ENCODE measurements around the gene RHOV.

Gene RHOV

GRCh38 chr15:40845036-40845435 lies 29.0 kb downstream of the RHOV start:
- no peak for DNase-seq (ENCODE audit: low spot score)

- no peak for DNase-seq (ENCODE audit: low spot score)
Observed at GRCh38 chr15:40844696-40845030, 29.4 kb downstream of the RHOV start.

- no peak for DNase-seq (ENCODE audit: low spot score)
Observed at GRCh38 chr15:40843885-40844695, 29.9 kb downstream of the RHOV start, which contains the start of gene SPINT1. TSS of gene SPINT1 (plus strand) at chr15:40844048. CDS start at chr15:40844555, 507 bp downstream.

DNA sequence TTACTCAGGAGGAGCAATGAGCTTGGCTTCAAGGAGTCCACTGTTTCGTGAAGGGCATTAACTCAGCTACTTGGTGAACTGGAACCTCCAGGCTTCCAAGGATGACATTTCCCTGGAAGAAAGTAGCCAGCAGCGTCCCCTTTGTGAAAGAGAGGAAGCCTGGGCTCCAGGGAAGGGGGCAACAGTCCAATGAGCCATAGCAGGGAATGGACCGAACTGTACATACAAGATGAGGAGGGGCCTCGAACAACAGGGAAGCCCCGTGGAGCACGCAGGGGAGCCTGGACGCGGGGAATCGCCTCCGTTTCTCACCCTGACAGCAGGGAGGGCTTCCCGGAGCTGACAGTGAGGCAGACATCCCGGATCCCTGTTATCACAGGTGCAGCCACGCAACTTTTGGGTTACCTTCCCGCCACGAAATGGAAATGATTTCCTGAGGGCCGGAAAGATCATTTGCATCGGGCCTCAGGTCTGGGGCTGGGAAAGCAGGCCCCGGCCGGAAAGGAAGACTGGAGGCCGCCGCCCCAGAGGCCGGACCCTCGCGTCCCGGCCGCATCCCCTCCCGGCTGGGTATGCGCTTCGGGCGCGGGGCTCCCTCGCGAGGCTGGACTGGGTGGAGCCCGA lies 30.7 kb downstream of the RHOV start:
- DNase-seq (ENCODE audit: low spot score): no peak

DNA sequence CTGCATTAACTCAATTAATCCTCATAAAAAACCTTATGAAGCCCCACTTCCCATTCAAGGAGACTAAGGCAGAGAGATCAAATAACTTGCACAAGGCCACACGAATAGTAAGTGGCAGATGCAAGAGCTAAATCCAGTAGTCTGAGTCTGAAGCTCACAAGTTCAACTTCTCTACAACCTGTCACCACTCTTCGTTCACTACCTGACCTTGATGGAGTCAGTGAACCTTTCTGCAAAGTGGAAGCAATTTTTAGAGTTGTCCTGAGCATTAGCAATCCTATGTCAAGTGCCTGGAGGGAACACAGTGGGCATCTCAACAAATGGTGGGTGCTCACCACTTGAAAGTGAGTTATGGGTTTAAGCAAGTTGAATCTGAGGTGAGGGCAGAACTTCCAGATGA lies 32.3 kb downstream of the RHOV start:
- DNase-seq (ENCODE audit: low spot score): no peak

DNA sequence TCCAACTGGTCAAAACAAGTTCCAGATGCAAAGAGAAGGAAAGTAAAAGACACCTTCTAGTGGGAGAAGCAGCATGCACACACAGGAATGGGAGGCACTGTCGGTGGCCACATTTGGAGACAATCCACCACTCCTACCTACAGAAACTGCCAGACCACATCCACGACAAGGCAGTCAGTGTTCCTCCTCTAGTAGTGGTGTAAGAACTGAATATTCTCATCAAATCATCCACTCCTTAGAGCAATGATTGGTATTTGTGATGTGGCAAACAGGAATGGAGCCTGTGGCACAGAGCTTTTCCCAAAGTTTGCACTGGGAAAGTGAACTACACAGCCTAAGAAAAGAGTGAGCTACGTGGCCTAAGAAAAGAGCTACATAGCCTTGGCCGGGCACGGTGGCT lies 35.3 kb downstream of the RHOV start:
- no peak for DNase-seq (ENCODE audit: low spot score)

GRCh38 chr15:40836020-40836419 lies 38.0 kb downstream of the RHOV start:
- no peak for DNase-seq (ENCODE audit: low spot score)

GRCh38 chr15:40832903-40833302 lies 41.1 kb downstream of the RHOV start:
- DNase-seq (ENCODE audit: low spot score): no peak

GRCh38 chr15:40831861-40832260 lies 42.2 kb downstream of the RHOV start:
- no peak for DNase-seq (ENCODE audit: low spot score)

DNA sequence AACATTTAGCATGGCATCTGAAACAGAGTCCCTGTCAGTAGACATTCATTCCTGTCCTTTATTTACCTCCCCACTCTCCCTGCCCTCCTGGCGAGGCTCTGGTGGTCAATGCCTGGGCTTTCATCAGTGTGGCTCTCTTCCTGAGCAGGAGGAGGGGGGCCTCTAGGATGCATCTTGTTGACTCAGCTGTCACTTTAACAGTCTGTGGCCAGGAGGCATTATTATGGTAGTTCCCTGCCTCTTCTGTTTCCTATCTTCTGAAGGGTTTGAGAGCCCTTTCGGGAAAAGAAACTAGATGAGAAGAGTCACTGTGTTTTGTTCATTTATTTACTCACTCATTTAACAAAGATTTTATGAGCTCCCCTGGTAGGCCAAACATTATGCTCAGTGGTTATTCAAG lies 43.1 kb downstream of the RHOV start:
- DNase-seq (ENCODE audit: low spot score): no peak

DNA sequence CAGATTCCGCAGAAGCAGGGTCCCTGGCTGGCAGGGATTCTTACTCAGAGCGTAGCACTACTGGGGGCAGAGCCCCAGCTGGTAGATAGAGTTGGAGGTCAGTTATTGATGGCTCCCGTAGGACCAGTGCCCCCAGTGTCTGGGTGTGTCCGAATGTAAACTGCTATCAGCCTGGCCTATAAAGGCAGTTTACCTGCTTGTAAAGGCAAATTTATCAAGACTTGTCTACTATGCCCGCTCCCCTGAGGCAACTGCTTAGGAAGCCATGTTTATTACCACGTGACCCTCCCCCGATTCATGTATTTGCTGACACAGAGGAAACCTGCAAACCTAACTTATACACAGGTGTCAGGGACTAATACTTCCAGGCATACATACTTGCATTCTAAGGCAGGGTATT lies 44.9 kb downstream of the RHOV start:
- no peak for DNase-seq (ENCODE audit: low spot score)

GRCh38 chr15:40828447-40829036 lies 45.5 kb downstream of the RHOV start, which contains the start of gene PPP1R14D:
TSS of gene PPP1R14D (minus strand) at chr15:40828708. CDS start at chr15:40828641, 67 bp downstream.
- no peak for DNase-seq (ENCODE audit: low spot score)

DNA sequence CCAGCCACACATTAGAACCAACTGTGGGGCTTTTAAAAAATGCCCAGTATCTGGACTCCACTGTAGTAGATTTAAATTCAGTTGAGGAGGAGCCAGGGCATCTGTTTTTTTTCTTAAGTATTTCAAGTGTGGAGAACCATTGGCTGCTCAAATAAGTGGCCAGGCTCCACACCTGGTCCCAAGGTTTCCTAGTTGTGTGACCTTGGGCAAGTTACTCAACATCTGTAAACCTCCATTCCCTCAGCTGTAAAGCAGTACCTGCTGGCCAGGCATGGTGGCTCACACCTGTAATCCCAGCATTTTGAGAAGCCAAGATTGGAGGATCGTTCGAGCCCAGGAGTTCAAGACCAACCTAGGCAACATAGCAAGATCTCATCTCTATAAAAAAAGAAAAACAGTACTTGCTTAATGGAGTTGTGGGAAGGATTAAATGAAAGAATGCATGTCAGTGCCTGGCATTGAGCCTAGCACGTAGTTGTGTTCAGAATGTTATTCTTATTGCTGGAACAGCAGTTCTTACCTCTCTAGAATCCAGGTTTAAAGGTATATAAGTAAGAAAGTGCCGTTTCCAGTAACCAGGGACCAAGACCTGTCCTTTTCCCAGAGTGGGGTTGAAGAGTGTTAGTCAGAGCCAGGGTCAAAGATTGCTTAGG lies 47.5 kb downstream of the RHOV start:
- no peak for DNase-seq (ENCODE audit: low spot score)

- no peak for DNase-seq (ENCODE audit: low spot score)
Observed at GRCh38 chr15:40825661-40826422, 48.2 kb downstream of the RHOV start.

- no peak for DNase-seq (ENCODE audit: low spot score)
Observed at GRCh38 chr15:40823572-40824343, 50.3 kb downstream of the RHOV start.
